ENCODE data around the gene TM4SF1. TPM values are rescaled to one million over a fixed set of nuclear protein-coding genes. Genes with fewer than 3 reads are reported as not detected.

The TM4SF1 gene
- total and polyA plus RNA-seq, 9 of the 15 experiments (the other 6 are each of a cell fraction or from before 2014, with no cell fraction given), result 0.06 to 0.44 (median 0.08) TPM; not detected in 4

DNA sequence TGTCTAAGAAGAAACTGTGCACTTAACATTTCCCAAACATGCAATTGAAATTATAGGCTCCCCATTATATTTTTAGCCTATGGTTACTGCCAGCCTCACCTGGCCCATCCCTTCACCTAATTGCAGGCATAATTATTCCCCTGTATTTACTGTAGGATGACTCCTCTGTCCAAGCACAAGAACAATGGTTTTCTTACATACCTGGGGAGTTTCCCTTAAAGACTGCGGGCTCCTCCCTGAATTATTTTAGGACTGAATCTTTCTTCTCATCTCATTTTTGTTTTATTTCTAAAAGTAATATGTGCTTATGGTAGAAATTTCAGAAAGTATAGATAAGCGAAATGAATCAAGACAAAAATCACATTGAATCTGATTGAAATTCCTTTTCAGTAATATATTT is 11.4 kb downstream of the TM4SF1 start:
- Histone ChIP-seq H3K4me2 (ENCODE audit: insufficient read depth, low read length) (no peak overlapping the region), H3K36me3 (ENCODE audit: control insufficient read depth, insufficient read depth, low read length) (no peaks in the 10 kb centered on the region), H4K20me1 (replicated peaks; ENCODE audit: control insufficient read depth, insufficient read depth, low read length) (no peaks in the 10 kb centered on the region; the same call in 1 of the 2 replicates), H3K27me3 (ENCODE audit: control insufficient read depth in 2 of 2, insufficient read depth in 2 of 2, low read length in 2 of 2) (no peaks in the 10 kb centered on the region), H3K4me3 (no peak overlapping the region), H3K4me1 (replicated peaks in 1 of 2; ENCODE audit: control insufficient read depth in 2 of 2, insufficient read depth in 2 of 2, low read length in 2 of 2) (no peaks in the 10 kb centered on the region), H3K9ac (ENCODE audit: insufficient read depth in 1 of 2, low read depth in 2 of 2, low read length in 2 of 2) (no peak overlapping the region), H3K79me2 (ENCODE audit: control insufficient read depth, insufficient read depth, low read length) (no peaks in the 10 kb centered on the region), H3K9me3 (replicated peaks; ENCODE audit: control insufficient read depth, insufficient read depth, low read depth, low read length) (no peaks in the 10 kb centered on the region), H3K27ac (ENCODE audit: extremely low read depth, low read depth, low read length) (no peak overlapping the region), H3K9me1 (ENCODE audit: control insufficient read depth, insufficient read depth, low read length) (no peaks in the 10 kb centered on the region), H2AFZ (ENCODE audit: low read depth, low read length) (no peak overlapping the region)
- ATAC-seq (no peak), DNase-seq (ENCODE audit: extremely low read depth in 1 of 4, low spot score in 3 of 4) (no peak), FAIRE-seq (no peak)
- POLR2A ChIA-PET, result no interaction called here
- CTCF ChIA-PET (ENCODE audit: low intra/inter-chr PET ratio), result no interaction called here
- no TSS peak for BruUV-seq (replicated peaks)
- in situ Hi-C loops (cut with MboI), result no loop called here
- intact Hi-C loops (cut with micrococcal nuclease), result no loop called here
- WGBS (ENCODE audit: insufficient coverage, low coverage, missing lambda C conversion rate), result 0% methylated on average over 2 of the region's 2 CpGs
- TF ChIP-seq, protein P1, sequence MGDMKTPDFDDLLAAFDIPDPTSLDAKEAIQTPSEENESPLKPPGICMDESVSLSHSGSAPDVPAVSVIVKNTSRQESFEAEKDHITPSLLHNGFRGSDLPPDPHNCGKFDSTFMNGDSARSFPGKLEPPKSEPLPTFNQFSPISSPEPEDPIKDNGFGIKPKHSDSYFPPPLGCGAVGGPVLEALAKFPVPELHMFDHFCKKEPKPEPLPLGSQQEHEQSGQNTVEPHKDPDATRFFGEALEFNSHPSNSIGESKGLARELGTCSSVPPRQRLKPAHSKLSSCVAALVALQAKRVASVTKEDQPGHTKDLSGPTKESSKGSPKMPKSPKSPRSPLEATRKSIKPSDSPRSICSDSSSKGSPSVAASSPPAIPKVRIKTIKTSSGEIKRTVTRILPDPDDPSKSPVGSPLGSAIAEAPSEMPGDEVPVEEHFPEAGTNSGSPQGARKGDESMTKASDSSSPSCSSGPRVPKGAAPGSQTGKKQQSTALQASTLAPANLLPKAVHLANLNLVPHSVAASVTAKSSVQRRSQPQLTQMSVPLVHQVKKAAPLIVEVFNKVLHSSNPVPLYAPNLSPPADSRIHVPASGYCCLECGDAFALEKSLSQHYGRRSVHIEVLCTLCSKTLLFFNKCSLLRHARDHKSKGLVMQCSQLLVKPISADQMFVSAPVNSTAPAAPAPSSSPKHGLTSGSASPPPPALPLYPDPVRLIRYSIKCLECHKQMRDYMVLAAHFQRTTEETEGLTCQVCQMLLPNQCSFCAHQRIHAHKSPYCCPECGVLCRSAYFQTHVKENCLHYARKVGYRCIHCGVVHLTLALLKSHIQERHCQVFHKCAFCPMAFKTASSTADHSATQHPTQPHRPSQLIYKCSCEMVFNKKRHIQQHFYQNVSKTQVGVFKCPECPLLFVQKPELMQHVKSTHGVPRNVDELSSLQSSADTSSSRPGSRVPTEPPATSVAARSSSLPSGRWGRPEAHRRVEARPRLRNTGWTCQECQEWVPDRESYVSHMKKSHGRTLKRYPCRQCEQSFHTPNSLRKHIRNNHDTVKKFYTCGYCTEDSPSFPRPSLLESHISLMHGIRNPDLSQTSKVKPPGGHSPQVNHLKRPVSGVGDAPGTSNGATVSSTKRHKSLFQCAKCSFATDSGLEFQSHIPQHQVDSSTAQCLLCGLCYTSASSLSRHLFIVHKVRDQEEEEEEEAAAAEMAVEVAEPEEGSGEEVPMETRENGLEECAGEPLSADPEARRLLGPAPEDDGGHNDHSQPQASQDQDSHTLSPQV (IDR thresholded peaks at IDR 0.05), result no peak
- TF ChIP-seq, protein P2, sequence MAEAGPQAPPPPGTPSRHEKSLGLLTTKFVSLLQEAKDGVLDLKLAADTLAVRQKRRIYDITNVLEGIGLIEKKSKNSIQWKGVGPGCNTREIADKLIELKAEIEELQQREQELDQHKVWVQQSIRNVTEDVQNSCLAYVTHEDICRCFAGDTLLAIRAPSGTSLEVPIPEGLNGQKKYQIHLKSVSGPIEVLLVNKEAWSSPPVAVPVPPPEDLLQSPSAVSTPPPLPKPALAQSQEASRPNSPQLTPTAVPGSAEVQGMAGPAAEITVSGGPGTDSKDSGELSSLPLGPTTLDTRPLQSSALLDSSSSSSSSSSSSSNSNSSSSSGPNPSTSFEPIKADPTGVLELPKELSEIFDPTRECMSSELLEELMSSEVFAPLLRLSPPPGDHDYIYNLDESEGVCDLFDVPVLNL (CRISPR knock-in tag; IDR thresholded peaks at IDR 0.05; ENCODE audit: low read depth), result no peak
- no peak for TF ChIP-seq HDAC8 (tag; IDR thresholded peaks at IDR 0.05)
- TF ChIP-seq ELF2 (CRISPR knock-in tag; IDR thresholded peaks at IDR 0.05), result no peak
- no peak for TF ChIP-seq FOXM1 (IDR thresholded peaks at IDR 0.05; ENCODE audit: low read depth)
- TF ChIP-seq FOXM1 (CRISPR knock-in tag; IDR thresholded peaks at IDR 0.05; ENCODE audit: low read depth), result no peak
- no peak for TF ChIP-seq IRF2 (CRISPR knock-in tag; IDR thresholded peaks at IDR 0.05)
- TF ChIP-seq SRSF7 (optimal IDR thresholded peaks at IDR 0.05; ENCODE audit: low read depth, low read length), result no peak
- TF ChIP-seq, protein P3, sequence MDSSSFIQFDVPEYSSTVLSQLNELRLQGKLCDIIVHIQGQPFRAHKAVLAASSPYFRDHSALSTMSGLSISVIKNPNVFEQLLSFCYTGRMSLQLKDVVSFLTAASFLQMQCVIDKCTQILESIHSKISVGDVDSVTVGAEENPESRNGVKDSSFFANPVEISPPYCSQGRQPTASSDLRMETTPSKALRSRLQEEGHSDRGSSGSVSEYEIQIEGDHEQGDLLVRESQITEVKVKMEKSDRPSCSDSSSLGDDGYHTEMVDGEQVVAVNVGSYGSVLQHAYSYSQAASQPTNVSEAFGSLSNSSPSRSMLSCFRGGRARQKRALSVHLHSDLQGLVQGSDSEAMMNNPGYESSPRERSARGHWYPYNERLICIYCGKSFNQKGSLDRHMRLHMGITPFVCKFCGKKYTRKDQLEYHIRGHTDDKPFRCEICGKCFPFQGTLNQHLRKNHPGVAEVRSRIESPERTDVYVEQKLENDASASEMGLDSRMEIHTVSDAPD (CRISPR knock-in tag; IDR thresholded peaks at IDR 0.05), result no peak
- no peak for TF ChIP-seq ZBTB8A (IDR thresholded peaks at IDR 0.05; ENCODE audit: partially characterized antibody)
- TF ChIP-seq, protein P4, sequence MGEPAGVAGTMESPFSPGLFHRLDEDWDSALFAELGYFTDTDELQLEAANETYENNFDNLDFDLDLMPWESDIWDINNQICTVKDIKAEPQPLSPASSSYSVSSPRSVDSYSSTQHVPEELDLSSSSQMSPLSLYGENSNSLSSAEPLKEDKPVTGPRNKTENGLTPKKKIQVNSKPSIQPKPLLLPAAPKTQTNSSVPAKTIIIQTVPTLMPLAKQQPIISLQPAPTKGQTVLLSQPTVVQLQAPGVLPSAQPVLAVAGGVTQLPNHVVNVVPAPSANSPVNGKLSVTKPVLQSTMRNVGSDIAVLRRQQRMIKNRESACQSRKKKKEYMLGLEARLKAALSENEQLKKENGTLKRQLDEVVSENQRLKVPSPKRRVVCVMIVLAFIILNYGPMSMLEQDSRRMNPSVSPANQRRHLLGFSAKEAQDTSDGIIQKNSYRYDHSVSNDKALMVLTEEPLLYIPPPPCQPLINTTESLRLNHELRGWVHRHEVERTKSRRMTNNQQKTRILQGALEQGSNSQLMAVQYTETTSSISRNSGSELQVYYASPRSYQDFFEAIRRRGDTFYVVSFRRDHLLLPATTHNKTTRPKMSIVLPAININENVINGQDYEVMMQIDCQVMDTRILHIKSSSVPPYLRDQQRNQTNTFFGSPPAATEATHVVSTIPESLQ (CRISPR knock-in tag; IDR thresholded peaks at IDR 0.05), result no peak
- TF ChIP-seq, protein P5, sequence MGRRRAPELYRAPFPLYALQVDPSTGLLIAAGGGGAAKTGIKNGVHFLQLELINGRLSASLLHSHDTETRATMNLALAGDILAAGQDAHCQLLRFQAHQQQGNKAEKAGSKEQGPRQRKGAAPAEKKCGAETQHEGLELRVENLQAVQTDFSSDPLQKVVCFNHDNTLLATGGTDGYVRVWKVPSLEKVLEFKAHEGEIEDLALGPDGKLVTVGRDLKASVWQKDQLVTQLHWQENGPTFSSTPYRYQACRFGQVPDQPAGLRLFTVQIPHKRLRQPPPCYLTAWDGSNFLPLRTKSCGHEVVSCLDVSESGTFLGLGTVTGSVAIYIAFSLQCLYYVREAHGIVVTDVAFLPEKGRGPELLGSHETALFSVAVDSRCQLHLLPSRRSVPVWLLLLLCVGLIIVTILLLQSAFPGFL (CRISPR knock-in tag; IDR thresholded peaks at IDR 0.05), result no peak
- TF ChIP-seq HNRNPH1 (optimal IDR thresholded peaks at IDR 0.05; ENCODE audit: low read depth, low read length), result no peak
- no peak for TF ChIP-seq ZNF165 (CRISPR knock-in tag; IDR thresholded peaks at IDR 0.05; ENCODE audit: borderline replicate concordance)
